PC-9 (cell line): ENCODE data around the gene PTBP1. TPM values are rescaled to one million over a fixed set of nuclear protein-coding genes. Genes with fewer than 3 reads are reported as not detected.

ENCODE experiments used
- BruUV-seq: library from RNA; stranded (reverse); fragments of 400-500 nt; replicated peaks from 2 replicates; lab custom pipeline; 2021; lab: Mats Ljungman, UMichigan
- CTCF ChIA-PET: fragments of 300-600 bp; sonication (Branson Sonifier 250); formaldehyde crosslinking; loops from one replicate; lab custom pipeline; 2022; ENCODE audit warnings: antibody characterized with exemption; lab: Charles Lee
- POLR2A ChIA-PET: fragments of 300-600 bp; sonication (Branson Sonifier 250); formaldehyde crosslinking; loops from one replicate; lab custom pipeline; 2022; ENCODE audit warnings: antibody characterized with exemption; ENCODE audit not compliant: unreplicated experiment; lab: Charles Lee
- DNase-seq, 2 experiments: peaks; one replicate each; pipeline versions ENCODE4 v3.0.0 to v3.0.0-alpha.2; 2015 to 2022; ENCODE audit warnings: mixed read lengths in 1 of 2
- H2AFZ ChIP-seq: fragments of 200-600 bp; sonication (generic); 2 replicates; pipeline ENCODE4 v1.8.1; 2017; ENCODE audit warnings: antibody characterized with exemption
- H3F3A ChIP-seq: fragments of 200-600 bp; sonication (generic); 2 replicates; pipeline ENCODE4 v1.8.1; 2017; ENCODE audit warnings: antibody characterized with exemption, mild to moderate bottlenecking, low read depth; ENCODE audit not compliant: insufficient read depth
- H3K27ac ChIP-seq: fragments of 200-600 bp; sonication (generic); 2 replicates; pipeline ENCODE4 v1.6.1; 2016; ENCODE audit warnings: mixed run types
- H3K27me3 ChIP-seq: fragments of 200-600 bp; sonication (generic); 2 replicates; pipeline ENCODE4 v1.6.1; 2016; ENCODE audit warnings: low read depth, mixed run types; ENCODE audit not compliant: insufficient read depth
- H3K36me3 ChIP-seq: fragments of 200-600 bp; sonication (generic); 2 replicates; pipeline ENCODE4 v1.6.1; 2016; ENCODE audit warnings: low read depth, mixed run types
- H3K4me1 ChIP-seq: fragments of 200-600 bp; sonication (generic); replicated peaks from 2 replicates; pipeline ENCODE4 v1.6.1; 2016; ENCODE audit warnings: mixed run types; ENCODE audit not compliant: insufficient read depth
- H3K4me2 ChIP-seq: fragments of 200-600 bp; sonication (generic); 2 replicates; pipeline ENCODE4 v1.6.1; 2017; ENCODE audit warnings: mixed run types
- H3K4me3 ChIP-seq: fragments of 200-600 bp; sonication (generic); 2 replicates; pipeline ENCODE4 v1.6.1; 2016; ENCODE audit warnings: mixed run types
- H3K79me2 ChIP-seq: fragments of 200-600 bp; sonication (generic); 2 replicates; pipeline ENCODE4 v1.6.1; 2017; ENCODE audit warnings: low read depth, mixed run types
- H3K9me2 ChIP-seq: fragments of 200-600 bp; sonication (generic); 2 replicates; pipeline ENCODE4 v1.8.1; 2017; ENCODE audit warnings: mild to moderate bottlenecking; ENCODE audit not compliant: insufficient read depth
- H3K9me3 ChIP-seq: fragments of 200-600 bp; sonication (generic); 2 replicates; pipeline ENCODE4 v1.8.1; 2016; ENCODE audit warnings: low read depth; ENCODE audit not compliant: insufficient read depth
- H4K20me1 ChIP-seq: fragments of 200-600 bp; sonication (generic); 2 replicates; pipeline ENCODE4 v1.8.1; 2017; ENCODE audit not compliant: insufficient read depth
- CTCF ChIP-seq: fragments of 200-600 bp; sonication (generic); conservative IDR thresholded peaks from 2 replicates; pipeline ENCODE4 v1.6.1; 2017; ENCODE audit warnings: mixed run types, antibody characterized with exemption, mild to moderate bottlenecking, moderate library complexity
- EZH2 ChIP-seq: fragments of 200-600 bp; sonication (generic); IDR thresholded peaks from 2 replicates; pipeline ENCODE4 v1.8.0; 2017; ENCODE audit warnings: antibody characterized with exemption, low read depth
- intact Hi-C: fragments of 100-400 bp; cut with micrococcal nuclease; formaldehyde crosslinking; loops from one replicate; pipeline ENCODE4 v1.10.0; 2022; ENCODE audit not compliant: unreplicated experiment
- total RNA-seq: library from RNA; stranded (reverse); gene quantifications from 2 replicates; pipeline ENCODE4 v1.2.3, GENCODE V29; 2021

The PTBP1 gene
- total RNA-seq, 1 experiment from 2014 or later = 542 TPM

GRCh38 chr19:784541-784940 lies 12.7 kb upstream of the PTBP1 start:
- Histone ChIP-seq H3K27me3 (no peaks in the 10 kb centered on the region), H3K9me3 (no peaks in the 10 kb centered on the region), H3F3A (peaks cover 27% of the 10 kb centered on the region; the same call in 1 of the 2 replicates), H3K79me2 (peaks cover 23% of the 10 kb centered on the region), H3K4me1 (peaks cover 29% of the 10 kb centered on the region), H3K36me3 (no peaks in the 10 kb centered on the region), H4K20me1 (no peaks in the 10 kb centered on the region), H2AFZ (no peak overlapping the region), H3K27ac (no peak overlapping the region), H3K4me3 (peak overlapping the region; percentile 68; the same call in 1 of the 2 replicates), H3K4me2 (peak overlapping the region; percentile 91), H3K9me2 (no peaks in the 10 kb centered on the region)
- ChIA-PET CTCF (no interaction called here), POLR2A (no interaction called here)
- TF ChIP-seq CTCF (no peak), EZH2 (no peak)
- BruUV-seq = no TSS peak
- DNase-seq = peak in 1 of 2 experiments; percentile 61
- intact Hi-C loops = no loop called here

GRCh38 chr19:787536-787935 lies 9.7 kb upstream of the PTBP1 start:
- no peaks in the 10 kb centered on the region for H3K27me3 ChIP-seq
- no peak overlapping the region for H3K27ac ChIP-seq
- H3K79me2 ChIP-seq = peaks cover 23% of the 10 kb centered on the region
- H3F3A ChIP-seq = peaks cover 5% of the 10 kb centered on the region; the same call in 1 of the 2 replicates
- intact Hi-C loops = no loop called here
- CTCF ChIA-PET = no interaction called here
- H3K4me1 ChIP-seq = peaks cover 19% of the 10 kb centered on the region
- BruUV-seq = no TSS peak
- no peak overlapping the region for H3K4me3 ChIP-seq
- H3K9me3 ChIP-seq = no peaks in the 10 kb centered on the region
- POLR2A ChIA-PET = no interaction called here
- H4K20me1 ChIP-seq = no peaks in the 10 kb centered on the region
- H2AFZ ChIP-seq = no peak overlapping the region
- no peaks in the 10 kb centered on the region for H3K9me2 ChIP-seq
- TF ChIP-seq CTCF (no peak), EZH2 (no peak)
- DNase-seq = no peak
- no peaks in the 10 kb centered on the region for H3K36me3 ChIP-seq
- no peak overlapping the region for H3K4me2 ChIP-seq

- ChIA-PET POLR2A (no interaction called here), CTCF (no interaction called here)
- Histone ChIP-seq H3K27ac (no peak overlapping the region), H2AFZ (no peak overlapping the region), H3K9me2 (no peaks in the 10 kb centered on the region), H3K9me3 (no peaks in the 10 kb centered on the region), H3K27me3 (no peaks in the 10 kb centered on the region), H4K20me1 (no peaks in the 10 kb centered on the region), H3F3A (no peaks in the 10 kb centered on the region; the same call in 1 of the 2 replicates), H3K4me1 (peaks cover 10% of the 10 kb centered on the region), H3K4me3 (no peak overlapping the region), H3K4me2 (no peak overlapping the region), H3K36me3 (no peaks in the 10 kb centered on the region), H3K79me2 (peaks cover 13% of the 10 kb centered on the region)
- no peak for DNase-seq
- BruUV-seq = no TSS peak
- TF ChIP-seq EZH2 (no peak), CTCF (no peak)
- intact Hi-C loops = no loop called here
Observed at GRCh38 chr19:788686-788982, 8.6 kb upstream of the PTBP1 start.
